K562 (cell line): ENCODE results near the gene INTS4.
"Not testable (repeated sequence)": the region's sequence is repeated elsewhere in the genome, so short reads cannot be mapped to it uniquely, and the experiment has no call there.

ENCODE experiments used
- MEF2A ChIP-seq: IDR thresholded peaks from 2 replicates; pipeline ENCODE4 v1.6.1; 2011; ENCODE audit warnings: low read depth, mild to moderate bottlenecking, low read length, moderate library complexity; ENCODE audit not compliant: control insufficient read depth
- NR2C1 ChIP-seq, 2 experiments: fragments of 450-650 bp; IDR thresholded peaks; 2 replicates each; pipeline ENCODE4 v1.6.1; 2017; ENCODE audit warnings: mild to moderate bottlenecking in 2 of 2, antibody characterized with exemption in 1 of 2, inconsistent platforms in 1 of 2, missing compliant biosample characterization in 1 of 2, missing genetic modification characterization in 1 of 2
- ZBTB7A ChIP-seq: IDR thresholded peaks from 2 replicates; pipeline ENCODE4 v1.6.1; 2011; ENCODE audit warnings: low read depth, mild to moderate bottlenecking, low read length, moderate library complexity, borderline replicate concordance; ENCODE audit not compliant: control insufficient read depth
- TF ChIP-seq, protein P1 (sequence below), 3 experiments: IDR thresholded peaks in 2 of 3; conservative IDR thresholded peaks in 1 of 3; 2 replicates each; pipeline ENCODE4 v1.5.1; 2011 to 2012; ENCODE audit warnings: low read length in 3 of 3, mild to moderate bottlenecking in 3 of 3, control low read depth in 2 of 3, improper control_type of control experiment in 1 of 3, inconsistent platforms in 1 of 3, low read depth in 1 of 3, mixed read lengths in 1 of 3, moderate library complexity in 1 of 3; ENCODE audit not compliant: insufficient read depth in 2 of 3
- TF ChIP-seq, protein P2 (sequence below): sonication (generic); formaldehyde crosslinking; IDR thresholded peaks from 2 replicates; pipeline ENCODE4 v1.5.0; 2020; ENCODE audit warnings: missing genetic modification reagents

DNA sequence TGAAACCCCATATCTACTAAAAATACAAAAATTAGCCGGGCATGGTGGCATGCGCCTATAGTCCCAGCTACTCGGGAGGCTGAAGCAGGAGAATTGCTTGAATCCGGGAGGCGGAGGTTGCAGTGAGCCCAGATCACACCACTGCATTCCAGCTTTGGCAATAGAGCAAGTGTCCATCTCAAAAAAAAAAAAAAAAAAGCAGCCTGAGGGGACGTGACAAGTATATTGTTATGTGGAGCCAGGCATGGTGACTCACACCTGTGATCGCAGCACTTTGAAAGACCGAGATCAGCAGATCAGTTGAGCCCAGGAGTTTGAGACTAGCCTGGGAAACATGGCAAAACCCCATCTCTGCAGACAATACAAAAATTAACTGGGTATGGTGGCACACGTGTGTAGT lies 34.0 kb upstream of the INTS4 start:
- not testable (repeated sequence) for TF ChIP-seq ZBTB7A; NR2C1 (IDR thresholded peaks at IDR 0.05); NR2C1 (tag; IDR thresholded peaks at IDR 0.05); MEF2A
- TF ChIP-seq, protein P1, sequence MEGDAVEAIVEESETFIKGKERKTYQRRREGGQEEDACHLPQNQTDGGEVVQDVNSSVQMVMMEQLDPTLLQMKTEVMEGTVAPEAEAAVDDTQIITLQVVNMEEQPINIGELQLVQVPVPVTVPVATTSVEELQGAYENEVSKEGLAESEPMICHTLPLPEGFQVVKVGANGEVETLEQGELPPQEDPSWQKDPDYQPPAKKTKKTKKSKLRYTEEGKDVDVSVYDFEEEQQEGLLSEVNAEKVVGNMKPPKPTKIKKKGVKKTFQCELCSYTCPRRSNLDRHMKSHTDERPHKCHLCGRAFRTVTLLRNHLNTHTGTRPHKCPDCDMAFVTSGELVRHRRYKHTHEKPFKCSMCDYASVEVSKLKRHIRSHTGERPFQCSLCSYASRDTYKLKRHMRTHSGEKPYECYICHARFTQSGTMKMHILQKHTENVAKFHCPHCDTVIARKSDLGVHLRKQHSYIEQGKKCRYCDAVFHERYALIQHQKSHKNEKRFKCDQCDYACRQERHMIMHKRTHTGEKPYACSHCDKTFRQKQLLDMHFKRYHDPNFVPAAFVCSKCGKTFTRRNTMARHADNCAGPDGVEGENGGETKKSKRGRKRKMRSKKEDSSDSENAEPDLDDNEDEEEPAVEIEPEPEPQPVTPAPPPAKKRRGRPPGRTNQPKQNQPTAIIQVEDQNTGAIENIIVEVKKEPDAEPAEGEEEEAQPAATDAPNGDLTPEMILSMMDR (IDR thresholded peaks at IDR 0.05 in 2 of 3, conservative IDR thresholded peaks at IDR 0.05 in 1 of 3; ENCODE audit: insufficient read depth in 2 of 3, low read depth in 1 of 3, low read length in 3 of 3): not testable (repeated sequence)
- TF ChIP-seq, protein P2, sequence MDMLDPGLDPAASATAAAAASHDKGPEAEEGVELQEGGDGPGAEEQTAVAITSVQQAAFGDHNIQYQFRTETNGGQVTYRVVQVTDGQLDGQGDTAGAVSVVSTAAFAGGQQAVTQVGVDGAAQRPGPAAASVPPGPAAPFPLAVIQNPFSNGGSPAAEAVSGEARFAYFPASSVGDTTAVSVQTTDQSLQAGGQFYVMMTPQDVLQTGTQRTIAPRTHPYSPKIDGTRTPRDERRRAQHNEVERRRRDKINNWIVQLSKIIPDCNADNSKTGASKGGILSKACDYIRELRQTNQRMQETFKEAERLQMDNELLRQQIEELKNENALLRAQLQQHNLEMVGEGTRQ (CRISPR knock-in tag): not testable (repeated sequence)
